AG10803 (cell line): ENCODE results near the gene ACAD11.
A peak's percentile ranks its signal among the peaks of the same experiment; 100 is the strongest.
"Not testable (repeated sequence)": the region's sequence is repeated elsewhere in the genome, so short reads cannot be mapped to it uniquely, and the experiment has no call there.

Experiments
- DNase-seq: peaks from one replicate; pipeline ENCODE4 v3.0.0; 2010; ENCODE audit warnings: low read depth
- H3K4me3 ChIP-seq: 2 replicates; pipeline ENCODE4 v1.5.1; 2011; ENCODE audit warnings: mild to moderate bottlenecking, low read length, control low read depth
- TF ChIP-seq, protein P1 (sequence below): conservative IDR thresholded peaks from 2 replicates; pipeline ENCODE4 v1.5.1; 2011; ENCODE audit warnings: mild to moderate bottlenecking, low read length, control low read depth, inconsistent platforms

The ACAD11 gene

DNA sequence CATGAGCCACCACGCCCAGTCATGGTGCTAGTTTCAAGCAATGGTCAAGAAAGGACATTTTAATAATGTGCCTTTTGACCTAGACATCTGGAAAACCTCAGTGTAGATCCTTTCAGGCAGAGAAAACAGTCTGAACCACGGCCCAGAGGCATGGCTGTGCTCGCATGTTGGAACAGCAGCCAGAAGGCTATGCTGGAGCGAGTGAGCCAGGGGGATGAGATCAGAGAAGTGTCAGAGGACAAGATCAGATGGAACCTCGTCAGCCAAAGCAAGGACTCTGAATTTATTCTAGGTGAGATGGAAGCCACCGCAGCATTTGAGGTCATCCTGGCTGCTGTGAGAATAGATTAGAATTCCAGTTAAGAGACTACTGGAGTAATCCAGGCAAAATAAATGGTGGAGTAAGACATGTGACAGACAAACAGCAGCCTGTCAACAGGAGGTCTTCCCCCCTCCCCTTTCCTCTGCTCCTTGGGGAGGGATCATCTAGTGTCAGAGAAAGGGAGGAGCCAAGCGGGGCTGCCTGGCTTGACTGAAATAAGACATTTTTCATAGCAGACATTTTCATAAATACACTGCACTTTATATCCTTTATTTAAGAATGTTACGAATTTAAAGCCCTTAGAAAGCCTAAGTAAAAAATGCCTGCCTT lies 103.0 kb downstream of the ACAD11 start:
- DNase-seq = peak; percentile 41
- no peak overlapping the region for H3K4me3 ChIP-seq
- TF ChIP-seq, protein P1, sequence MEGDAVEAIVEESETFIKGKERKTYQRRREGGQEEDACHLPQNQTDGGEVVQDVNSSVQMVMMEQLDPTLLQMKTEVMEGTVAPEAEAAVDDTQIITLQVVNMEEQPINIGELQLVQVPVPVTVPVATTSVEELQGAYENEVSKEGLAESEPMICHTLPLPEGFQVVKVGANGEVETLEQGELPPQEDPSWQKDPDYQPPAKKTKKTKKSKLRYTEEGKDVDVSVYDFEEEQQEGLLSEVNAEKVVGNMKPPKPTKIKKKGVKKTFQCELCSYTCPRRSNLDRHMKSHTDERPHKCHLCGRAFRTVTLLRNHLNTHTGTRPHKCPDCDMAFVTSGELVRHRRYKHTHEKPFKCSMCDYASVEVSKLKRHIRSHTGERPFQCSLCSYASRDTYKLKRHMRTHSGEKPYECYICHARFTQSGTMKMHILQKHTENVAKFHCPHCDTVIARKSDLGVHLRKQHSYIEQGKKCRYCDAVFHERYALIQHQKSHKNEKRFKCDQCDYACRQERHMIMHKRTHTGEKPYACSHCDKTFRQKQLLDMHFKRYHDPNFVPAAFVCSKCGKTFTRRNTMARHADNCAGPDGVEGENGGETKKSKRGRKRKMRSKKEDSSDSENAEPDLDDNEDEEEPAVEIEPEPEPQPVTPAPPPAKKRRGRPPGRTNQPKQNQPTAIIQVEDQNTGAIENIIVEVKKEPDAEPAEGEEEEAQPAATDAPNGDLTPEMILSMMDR = no peak

DNA sequence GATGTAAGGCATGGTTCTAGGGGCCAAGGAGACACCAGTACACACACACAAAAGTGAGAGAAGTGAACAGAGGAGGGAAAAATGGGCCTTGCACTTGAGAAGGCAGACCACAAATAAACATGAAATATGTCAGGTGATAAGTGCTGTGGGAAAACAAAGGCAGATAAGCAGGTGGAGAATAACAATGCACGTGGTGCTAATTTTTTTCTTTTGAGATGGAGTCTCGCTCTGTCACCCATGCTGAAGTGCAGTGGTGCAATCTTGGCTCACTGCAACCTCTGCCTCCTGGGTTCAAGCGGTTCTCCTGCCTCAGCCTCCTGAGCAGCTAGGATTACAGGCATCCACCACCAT lies 103.6 kb downstream of the ACAD11 start:
- not testable (repeated sequence) for DNase-seq, H3K4me3 ChIP-seq

DNA sequence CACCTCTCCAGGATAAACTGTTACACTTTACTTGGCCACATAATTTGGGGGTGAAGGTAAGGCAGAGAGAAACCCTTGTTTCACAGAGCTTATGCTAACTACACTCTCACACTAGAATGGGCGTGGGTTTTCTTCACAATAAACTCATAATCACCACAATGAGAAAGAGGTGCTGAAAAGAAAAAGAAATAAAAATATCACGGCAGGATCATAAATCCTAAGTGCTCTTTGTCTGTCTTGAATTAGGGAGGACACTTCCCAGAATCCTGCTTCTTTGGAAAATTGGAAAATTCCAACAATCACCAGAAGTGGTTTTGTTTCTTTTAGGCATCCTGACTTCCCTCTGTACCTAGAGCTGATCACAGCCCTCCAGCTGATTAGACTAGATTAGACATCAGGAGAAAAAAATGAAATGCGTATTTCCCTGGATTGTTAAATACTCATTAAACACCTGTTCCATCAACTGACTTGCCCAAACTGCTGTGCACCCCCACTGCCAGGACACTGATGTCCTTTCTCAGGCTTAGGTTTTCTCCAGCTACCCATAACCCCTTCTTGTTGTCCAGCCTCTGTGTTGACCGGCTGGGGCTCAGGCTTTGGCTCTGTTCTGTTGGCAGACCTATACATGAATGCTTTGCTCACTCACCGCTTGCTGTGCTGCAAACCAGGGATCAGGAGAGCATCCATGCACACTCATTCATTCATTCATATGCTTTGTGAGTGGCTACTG lies 104.1 kb downstream of the ACAD11 start:
- H3K4me3 ChIP-seq = no peak overlapping the region
- no peak for DNase-seq
- TF ChIP-seq, protein P1 = no peak

DNA sequence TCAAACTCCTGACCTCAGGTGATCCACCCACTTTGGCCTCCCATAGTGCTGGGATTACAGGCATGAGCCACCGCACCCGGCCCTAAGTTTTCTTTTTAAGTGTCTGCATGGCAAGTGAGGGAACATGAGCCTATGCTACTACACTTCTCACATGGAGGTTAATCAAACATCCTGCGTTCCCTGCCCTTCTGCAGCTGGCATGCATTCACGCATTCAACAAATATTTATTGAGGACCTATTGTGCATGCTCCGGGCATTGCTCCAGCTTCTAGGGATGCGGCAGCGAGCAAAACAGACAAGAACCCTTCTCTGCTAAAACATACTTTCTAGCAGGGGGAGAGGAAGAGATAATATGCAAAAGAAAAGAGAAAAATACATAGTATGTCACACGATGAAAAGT lies 105.2 kb downstream of the ACAD11 start:
- no peak overlapping the region for H3K4me3 ChIP-seq
- DNase-seq = peak; percentile 69

DNA sequence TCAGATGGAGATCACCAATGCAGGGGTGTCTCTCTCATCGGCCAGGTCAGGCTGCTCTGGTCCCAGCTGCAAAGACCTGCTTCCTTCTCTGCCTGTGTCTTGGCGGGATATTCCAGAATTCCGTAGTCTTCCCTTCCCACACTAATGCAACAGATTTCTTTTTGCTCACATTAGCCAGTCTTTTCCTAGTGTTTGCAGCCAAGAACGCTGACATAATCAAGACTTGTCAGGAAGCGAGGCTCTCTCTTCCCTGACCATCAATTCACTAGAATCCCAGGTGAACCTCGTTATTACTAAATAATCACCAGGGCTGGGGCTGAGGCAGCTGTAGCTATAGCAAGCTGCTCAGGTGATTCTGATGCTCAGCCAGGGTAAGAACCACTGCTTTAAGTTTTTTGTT lies 105.8 kb downstream of the ACAD11 start:
- TF ChIP-seq, protein P1 = no peak

More for the DNA sequence above, 105.2 kb downstream of the ACAD11 start:
- TF ChIP-seq, protein P1 = no peak

DNA sequence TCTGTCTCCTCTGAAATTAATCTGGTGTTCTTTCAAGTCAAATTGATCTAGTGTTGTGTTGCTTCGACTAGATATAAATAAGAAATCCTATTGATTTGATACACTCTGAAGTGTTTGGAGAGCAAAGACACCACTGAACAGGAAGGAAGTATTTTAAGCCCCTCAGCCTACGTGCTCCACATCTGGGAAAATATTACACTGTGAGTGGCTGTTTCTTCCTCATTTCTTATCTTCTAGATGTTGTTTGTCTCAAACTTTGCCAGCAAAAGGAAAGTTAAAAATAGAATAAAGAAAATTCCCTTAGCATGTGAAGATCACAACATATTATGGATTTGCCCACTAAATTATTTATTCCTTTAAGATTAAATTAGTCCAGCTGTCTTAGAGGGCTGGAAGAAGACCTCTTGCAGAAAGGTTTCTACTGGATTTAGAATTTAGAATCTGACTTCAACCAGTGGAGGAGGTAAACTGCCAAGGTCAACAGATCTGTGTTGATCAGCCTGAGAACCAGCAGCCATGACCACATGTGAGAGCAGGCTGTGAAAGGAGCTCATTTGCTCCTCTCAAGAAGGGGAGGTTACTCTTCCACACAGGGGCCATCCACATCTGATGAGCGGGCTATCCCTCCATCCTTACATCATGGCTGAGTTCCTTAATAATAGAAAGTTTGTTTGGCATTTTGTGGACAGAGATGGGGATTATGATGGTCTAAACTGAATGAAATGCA lies 108.9 kb downstream of the ACAD11 start:
- TF ChIP-seq, protein P1 = no peak
- DNase-seq = no peak
- no peak overlapping the region for H3K4me3 ChIP-seq

More for the DNA sequence above, 105.8 kb downstream of the ACAD11 start:
- no peak overlapping the region for H3K4me3 ChIP-seq
- DNase-seq = no peak

DNA sequence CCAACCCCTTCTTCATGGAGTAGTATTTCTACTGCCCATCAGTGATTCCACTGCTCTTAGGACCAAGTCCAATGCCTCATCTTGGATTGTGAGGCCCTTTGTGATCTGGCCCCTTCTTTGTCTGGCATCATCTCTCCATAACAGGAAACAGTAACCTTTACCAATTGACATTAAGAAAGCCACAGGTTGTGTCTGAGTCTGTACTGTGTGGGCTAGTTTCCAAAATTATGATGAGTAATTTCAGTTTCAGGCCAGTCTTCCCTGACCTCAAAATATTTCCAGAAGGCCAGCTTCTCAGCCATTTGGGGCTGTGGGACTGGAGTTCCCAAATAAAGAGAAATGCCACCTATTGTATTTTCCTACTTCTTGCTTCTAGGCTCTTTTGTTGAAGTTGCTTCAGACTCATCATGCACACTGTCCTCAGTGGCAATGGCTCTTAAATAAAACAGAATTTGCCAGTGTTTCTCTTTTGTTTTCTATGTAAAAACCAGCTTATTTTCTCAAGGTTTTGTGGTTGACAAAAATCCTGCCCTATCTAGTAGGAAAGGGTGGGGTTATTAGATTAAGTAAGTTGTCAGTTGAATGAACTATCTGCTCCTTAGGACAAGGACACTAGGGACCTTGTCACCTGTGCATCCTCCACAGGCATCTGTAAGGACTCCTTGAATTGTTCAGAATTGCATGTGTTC lies 109.6 kb downstream of the ACAD11 start:
- DNase-seq = peak; percentile 82
- H3K4me3 ChIP-seq = no peak overlapping the region
- TF ChIP-seq, protein P1 = no peak
